Hindlimb muscle (tissue), 1 donor: ENCODE results near the gene KCNK5. TPM values are rescaled to one million over a fixed set of nuclear protein-coding genes. Genes with fewer than 3 reads are reported as not detected.
A peak's percentile ranks its signal among the peaks of the same experiment; 100 is the strongest.

Experiments
- DNase-seq: peaks from one replicate; pipeline ENCODE4 v3.0.0-alpha.2; 2013
- polyA plus RNA-seq: library from polyadenylated mRNA; unstranded; fragments of 120-200 nt; gene quantifications from one replicate; pipeline ENCODE4 v1.2.1, GENCODE V29; 2013; ENCODE audit not compliant: insufficient read length

The KCNK5 gene, protein sequence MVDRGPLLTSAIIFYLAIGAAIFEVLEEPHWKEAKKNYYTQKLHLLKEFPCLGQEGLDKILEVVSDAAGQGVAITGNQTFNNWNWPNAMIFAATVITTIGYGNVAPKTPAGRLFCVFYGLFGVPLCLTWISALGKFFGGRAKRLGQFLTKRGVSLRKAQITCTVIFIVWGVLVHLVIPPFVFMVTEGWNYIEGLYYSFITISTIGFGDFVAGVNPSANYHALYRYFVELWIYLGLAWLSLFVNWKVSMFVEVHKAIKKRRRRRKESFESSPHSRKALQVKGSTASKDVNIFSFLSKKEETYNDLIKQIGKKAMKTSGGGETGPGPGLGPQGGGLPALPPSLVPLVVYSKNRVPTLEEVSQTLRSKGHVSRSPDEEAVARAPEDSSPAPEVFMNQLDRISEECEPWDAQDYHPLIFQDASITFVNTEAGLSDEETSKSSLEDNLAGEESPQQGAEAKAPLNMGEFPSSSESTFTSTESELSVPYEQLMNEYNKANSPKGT
- 1.1 TPM for polyA plus RNA-seq

DNA sequence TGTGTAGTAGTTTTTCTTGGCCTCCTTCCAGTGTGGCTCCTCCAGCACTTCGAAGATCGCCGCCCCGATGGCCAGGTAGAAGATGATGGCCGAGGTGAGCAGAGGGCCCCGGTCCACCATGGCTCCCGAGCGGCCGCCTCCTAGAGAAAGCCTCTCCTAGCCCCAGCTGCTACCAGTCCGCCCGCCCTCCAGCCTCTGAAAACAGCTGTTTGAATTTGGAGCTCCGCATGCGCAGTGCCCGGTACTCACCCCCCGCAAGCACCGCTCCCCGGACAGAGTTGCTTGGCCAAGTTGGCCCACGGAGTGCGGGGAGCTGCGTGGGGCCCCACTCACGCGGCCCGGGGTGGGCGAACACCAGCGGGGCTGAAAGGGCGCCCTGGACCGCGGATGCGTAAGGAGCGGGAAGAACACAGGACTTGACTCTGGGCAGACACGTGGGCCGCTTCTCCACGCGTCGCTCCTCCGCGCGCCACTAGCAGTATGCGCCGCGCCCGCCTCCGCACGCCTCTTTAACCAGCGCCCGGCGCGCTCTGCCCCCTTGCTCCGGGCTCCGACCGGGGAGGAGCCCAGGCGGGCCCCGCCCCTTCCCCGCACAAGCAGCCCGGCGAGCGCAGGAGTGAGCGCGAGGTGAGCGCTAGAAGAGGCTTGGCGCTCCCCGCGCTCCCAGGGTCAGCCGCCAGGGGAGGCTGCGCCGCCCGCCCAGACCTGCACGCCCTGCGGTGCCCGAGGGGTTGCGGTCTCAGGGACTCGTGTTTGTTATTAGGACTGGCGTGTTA is at the start of gene KCNK5:
KCNK5 (minus strand) TSS at position 484 of the 776 bp plus-strand sequence; CDS start at position 120, 364 bp downstream.
- peak; percentile 55 for DNase-seq

DNA sequence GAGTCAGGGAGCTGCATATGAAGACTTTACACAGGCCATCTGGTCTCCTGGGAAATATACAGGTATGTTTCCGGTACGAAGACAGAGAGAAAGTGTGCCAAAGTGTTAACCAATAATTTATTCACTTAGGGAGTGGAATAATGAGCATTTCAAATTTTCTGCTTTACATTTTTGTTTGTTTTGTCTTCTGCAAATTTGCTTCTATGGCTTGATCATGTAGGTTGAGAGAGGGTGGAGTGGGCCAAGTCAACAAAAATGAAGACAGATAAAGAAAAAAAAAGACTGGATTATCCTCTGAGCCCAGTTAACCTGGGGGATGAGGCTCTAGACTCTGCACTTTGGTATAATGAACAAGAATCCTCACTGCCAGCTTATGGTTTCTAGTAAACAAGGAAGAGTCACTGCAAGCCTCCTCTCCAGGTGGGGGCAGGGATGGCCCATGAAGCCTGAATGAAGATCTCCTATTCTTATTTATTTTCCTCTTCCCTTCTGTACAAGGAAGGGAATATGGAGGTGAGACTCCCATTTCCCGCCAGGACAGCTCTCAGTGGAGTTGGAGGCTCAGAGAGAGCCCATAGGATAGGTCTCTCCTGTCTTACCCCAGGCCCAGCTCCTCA is 47.2 kb upstream of the KCNK5 start:
- no peak for DNase-seq

DNA sequence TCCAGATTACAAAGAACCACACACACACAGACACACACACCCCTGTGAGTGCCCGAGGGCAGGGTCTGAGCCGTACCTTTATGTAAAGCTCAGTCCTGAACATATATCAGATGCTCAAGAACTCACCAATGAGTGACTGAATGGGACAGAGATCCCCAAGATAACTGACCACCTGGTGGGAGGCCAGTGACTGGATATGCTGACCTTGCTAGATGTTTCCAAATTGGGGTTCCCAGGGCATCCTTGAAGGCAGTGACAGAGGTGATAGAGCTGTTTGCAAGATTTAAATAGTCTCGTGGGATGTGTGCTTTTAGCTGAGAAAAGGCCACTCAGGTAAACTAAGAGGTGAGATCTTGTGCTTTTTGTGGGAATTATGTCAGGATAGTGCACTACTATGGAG is 45.6 kb upstream of the KCNK5 start:
- DNase-seq = no peak

DNA sequence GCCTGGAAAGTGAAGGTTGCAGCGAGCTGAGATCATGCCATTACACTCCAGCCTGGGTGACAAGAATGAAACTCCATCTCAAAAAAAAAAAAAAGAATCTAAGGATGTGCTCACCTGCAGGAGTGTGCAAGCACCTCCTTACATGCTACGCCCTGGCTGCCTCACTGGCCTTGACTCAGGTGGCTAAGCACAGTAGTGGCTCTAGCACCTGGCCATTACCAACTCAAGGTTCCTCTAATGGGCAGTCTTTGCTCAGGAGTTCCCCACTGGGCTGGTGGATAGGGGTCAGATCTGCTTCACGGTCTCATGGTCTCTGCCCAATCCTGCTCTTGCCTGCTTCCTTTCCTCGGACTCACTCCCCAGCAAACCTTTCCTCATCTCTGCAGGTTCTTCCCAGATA is 45.2 kb upstream of the KCNK5 start:
- DNase-seq = no peak

DNA sequence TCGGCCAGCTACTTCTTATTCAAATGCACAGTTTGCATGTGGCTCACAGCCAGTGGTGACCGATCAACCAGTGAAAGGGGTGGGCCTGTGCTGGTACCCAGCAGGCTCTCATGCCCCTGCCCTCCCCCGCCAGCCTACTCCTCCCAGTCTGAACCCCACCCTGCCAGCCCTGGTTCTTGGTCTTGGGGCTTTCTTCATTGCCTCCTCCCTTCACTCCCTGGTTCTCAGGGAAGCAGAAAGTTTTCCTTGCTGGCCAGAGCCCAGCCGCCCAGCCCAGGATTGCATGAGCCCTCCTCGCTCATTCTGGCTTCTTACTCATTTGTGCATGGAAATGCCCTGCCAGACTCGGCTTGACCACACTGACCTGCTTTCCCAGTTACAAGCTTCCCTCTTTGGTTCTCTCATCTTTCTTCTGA is 44.1 kb upstream of the KCNK5 start:
- DNase-seq = no peak

DNA sequence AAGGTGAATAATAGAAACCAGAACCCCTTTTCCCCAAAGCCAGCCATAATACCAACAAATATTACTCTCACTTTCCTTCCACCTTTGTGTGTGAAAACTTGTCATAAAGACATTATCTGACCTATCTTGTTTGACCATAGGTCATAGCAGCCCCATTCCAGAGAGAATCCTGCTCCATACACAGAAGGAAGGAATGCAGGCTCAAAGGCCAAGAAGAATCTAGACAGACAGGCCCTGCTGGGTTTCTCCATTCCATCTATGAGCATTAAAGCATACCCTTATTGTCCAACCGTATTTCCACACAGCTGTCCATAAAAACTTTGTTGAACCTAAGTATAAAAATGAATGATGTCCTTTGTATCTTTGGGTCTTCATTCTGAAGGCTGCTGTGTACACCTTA is 40.7 kb upstream of the KCNK5 start:
- no peak for DNase-seq

DNA sequence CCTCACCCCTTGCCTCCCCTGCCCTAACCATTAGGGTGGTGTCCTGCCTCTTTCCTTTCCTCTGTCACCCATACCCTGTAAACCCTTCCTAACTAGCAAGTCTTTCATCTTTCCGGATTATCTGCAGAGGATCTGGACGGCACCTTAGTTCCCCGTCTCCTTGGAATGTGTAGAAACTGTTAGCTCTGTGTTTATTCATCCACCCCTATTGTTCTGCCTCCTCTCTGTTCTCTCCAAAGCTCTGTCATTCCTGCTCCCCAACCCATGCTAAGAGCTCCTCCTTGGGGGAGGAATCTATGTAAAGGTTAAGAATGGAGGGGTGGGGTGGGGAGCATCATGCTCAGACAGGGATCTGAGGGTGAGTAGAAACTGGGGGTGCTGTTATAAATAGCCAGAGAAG is 39.4 kb upstream of the KCNK5 start:
- DNase-seq = no peak

DNA sequence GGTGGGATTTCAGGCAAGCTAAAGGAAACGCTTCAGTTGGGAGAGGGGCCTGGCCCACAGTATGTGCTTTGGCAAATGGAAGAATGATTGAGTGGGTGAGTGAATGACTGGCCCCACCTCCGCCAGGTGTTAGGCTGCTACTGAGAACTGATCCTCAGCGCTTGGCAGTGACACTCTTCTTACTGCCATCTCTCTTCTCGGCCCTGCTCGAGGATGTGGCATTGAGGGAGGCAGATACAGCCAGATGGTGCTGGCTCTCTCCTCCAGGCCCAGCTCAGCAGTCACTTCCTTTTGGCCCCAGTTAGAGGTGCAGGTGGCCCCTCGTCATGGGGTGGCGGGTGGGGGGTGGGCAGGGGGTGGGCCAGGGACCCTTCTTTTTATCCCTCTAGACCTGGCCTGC is 38.9 kb upstream of the KCNK5 start:
- no peak for DNase-seq

DNA sequence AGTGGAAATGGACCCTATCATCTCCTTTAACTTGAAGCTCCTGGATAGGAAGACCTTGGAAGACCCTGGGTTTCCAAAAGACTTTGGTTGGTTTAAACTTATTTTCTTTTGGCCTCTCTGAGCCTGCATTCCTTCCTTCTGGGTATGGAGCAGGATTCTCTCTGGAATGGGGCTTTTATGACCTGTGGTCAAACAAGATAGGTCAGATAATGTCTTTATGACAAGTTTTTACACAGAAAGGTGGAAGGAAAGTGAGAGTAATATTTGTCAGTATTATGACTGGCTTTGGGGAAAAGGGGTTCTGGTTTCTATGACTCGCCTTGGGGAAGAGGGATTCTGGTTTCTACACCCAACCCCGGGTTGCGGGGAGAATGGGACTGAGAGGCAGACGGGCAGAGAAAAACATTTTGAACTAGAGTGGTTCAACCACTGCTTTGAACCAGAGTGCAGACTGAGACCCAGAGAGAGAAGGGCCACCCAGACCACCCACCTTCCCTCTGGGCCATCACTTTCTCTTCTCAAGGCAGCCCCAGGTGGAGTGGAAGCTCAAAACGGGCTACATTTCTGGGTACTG is 37.6 kb upstream of the KCNK5 start:
- DNase-seq = no peak

DNA sequence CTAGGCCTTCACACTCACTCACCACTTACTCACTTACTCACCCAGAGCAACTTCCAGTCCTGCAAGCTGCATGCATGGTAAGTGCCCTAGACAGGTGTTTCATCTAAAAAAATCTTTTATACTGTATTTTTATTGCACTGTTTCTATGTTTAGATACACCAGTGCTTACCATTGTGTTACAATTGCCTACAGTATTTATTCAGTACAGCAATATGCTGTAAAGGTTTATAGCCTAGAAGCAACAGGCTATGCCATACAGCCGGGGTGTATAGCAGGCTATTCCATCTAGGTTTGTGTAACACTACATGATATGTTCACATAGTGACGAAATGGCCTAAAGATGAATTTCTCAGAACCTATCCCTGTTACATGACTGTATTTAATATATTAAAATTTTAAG is 37.1 kb upstream of the KCNK5 start:
- no peak for DNase-seq

DNA sequence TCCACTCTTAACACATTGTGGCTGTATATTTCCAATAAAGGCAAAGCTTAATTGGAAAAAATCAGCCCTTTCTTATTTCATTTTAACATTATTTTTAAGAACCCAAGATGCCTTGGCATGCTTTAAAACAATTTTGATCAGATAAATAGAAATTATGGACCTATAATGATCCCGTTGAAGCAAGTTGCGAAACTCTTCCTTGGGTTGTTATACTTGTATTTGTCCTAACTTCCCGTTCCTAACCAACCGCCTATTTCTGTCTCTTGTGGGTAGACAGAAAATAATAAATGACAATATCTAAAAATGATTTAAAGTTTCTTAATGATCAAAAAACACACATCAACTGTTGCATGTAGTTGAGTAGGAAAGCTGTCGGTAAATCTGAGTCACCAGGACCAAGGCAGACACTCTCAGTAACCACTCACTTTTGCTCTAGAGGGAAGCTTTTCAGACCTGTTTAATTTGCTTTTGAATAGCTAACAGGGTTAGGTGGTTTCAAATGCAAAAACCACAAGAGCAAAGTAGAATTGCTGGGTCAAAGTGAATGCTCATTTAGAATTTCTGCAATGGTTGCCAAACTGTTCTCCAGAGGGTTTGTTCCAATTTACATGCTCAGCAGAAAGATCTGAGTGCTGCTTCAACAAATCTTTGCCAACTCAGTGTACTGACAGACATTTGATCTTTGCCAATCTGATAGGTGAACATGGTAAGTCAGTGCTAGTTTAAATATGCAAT is 34.2 kb upstream of the KCNK5 start:
- DNase-seq = no peak

DNA sequence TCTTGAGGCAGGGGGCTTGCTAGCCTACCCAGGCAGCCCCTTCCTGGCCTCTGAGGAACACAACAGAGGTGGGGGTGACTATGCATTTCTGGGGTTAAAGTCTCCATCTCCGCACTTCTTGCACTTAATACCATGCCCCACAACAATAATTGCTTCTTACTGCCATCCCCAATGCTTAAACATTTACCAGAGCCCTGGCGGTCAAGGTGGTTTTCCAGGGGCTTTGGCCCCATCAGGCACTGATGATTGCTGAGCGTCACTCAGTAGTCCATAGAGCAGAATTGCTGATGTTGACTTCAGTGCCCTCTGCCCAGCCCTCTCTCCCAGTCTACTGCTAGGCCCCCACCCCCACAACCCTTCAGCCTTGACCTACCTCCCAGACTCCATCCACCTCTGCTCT is 32.5 kb upstream of the KCNK5 start:
- DNase-seq = no peak

DNA sequence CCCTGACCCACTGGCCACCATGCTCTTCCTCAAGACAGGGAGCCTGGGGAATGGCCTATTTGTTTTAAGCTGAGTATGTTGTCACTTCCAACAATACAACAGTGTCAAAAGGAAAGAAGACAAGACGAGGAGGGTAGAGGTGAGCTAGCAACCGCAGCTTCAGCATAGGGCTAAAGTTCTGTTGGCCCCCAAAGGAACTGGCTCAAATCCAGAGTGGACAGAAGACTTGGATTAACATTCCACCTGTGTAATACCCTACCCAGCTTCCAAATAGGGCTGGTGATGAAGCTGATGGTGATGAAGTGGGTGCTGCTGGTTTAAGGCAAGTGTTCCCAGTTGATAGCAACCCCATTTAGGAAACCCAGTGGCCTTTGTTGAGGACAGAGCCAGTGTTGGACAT is 31.7 kb upstream of the KCNK5 start:
- no peak for DNase-seq

DNA sequence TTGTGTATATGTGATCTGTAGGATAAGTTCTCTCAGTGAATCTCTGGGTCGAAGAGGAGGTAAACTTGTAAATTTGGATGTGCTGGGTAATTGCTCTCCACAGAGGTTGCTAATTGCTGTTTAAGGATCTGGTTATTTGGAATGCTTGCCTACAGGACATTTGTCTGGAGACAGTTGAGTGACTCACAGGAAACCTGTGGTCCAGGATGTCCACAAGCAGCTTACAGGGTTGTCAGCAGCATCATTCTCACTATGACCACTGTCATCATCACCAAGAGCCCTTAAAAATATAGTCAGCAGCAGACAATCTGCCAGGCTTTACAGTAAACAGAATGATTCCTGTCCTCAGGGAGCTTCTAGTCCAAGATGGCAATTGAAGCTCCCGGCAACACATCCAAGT is 31.2 kb upstream of the KCNK5 start:
- no peak for DNase-seq

DNA sequence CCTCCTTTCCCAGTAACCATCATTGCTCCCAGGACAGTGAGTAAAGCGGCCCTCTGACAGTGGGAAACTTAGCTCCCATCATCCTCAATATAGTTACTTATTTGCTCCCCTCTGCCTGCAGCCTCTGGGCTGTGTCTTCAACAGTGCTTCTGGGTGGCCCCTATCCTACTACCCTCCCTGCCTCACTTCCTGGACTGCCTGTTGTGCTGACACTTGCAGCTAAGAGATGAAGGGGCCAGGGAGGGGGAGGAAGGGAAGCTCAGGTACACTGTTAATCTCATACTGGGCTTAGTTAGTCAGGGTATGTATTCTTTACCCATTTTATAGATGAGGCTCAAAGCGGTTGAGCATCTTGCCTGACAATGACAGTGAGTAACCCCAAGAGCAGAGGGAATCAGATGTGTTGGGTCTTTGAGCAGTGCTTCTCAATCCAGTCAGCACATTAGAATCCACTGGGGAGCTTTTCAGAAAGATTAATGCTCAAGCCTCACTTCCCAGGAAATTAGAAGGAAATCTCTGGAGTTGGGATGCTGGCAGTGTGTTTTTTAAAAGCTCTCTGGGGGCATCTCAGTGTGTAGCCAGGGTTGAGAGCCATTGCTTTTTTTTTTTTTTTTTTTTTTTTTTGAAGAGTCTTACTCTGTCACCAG is 27.1 kb upstream of the KCNK5 start:
- no peak for DNase-seq

DNA sequence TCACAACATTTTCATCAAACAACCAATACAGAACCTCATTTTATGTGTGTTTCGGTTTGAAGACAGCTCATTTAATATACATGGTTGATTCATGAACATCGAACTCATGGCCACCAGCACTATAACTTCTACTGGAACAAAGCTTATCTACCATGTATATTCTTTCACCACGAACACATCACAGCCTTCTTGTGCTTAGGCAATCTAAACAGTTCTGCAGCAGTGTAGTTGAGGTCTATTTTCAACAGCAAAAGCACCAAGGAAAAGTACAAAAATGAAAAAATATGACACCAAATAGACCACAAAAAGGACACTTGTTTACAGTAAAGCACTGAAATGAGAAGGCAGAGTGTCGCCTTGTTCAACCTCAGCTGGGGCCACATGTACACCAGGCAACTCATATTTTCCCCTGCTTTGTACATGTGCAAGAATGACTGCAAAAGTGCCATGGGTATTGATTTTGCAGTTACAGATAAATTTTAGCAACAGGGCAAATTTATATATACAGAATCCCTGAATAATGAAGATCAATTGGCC is 25.8 kb upstream of the KCNK5 start:
- DNase-seq = no peak

DNA sequence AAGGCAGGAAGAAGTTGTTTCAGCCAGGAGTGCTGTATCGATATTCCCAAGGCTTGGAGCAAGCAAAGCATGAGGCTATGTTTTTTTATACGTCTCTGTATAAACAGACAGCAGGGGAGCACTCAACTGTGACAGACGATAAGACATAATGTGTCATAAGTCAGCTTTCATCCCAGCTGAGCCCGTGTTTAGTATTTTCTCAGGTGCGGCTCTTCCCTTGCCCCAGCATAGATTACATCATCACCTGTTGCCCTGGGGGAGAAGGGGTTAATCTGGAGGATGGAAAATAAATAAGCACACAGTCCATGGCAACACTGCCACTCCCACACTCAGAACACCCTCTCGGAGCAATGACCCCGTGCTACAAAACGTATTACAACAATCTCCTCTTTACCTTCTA is 22.1 kb upstream of the KCNK5 start:
- no peak for DNase-seq

DNA sequence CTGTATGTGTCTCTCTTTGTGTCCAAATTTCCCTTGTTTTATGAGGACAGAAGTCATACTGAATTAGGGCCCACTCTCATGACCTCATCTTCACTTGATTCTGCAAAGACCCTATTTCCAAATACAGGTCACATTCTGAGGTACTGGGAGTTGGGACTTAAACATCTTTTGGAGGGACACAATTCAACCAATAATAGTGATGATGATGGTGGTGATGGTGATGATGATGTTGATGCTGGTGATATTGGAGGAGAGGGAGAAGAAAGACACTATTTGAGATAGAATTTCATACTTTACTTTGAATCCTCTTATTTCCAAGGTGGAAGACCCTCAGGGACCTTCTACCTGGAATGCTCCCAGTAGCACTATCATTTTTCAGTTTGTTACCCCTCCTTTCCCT is 21.2 kb upstream of the KCNK5 start:
- DNase-seq = no peak

DNA sequence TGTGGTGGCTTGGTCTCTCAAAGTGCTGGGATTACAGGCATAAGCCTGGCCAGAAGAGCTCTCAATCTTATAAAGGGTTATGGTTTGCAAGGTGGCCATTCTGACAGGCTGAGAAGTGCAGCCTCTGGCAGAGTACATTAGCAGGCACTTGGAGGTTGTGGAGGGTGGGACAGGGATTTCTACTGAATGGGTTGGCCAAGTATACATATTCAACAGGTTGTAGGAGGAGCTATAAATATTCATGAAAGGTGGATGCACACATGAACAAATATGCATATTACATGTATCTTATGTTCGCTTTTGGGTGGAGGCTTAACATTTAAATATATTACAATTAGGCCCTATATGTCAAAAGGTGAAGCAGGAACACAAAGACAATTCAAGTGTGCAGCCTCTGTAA is 20.0 kb upstream of the KCNK5 start:
- DNase-seq = no peak

DNA sequence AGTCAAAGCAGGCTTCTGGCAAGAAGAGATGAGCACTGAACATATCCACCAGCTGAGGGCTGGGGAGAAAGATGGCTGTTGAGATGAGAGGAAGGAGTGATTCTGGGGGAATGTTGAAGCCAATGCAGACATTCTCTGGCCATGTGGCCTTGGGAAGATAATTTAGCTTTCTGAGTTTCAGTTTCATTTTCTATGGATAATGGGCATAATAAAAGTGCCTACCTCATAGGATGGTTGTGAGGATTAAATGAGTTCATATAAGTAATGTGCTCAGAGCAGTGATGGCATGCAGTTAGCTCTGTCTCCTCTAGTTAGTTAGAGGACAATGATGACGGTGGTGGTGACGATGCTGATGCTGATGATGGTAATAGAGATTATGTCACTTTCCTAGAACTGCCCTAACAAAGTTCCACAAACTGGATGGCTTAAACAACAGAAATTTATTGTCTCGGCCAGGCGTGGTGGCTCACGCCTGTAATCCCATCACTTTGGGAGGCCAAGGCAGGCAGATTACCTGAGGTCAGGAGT is 18.5 kb upstream of the KCNK5 start:
- no peak for DNase-seq

DNA sequence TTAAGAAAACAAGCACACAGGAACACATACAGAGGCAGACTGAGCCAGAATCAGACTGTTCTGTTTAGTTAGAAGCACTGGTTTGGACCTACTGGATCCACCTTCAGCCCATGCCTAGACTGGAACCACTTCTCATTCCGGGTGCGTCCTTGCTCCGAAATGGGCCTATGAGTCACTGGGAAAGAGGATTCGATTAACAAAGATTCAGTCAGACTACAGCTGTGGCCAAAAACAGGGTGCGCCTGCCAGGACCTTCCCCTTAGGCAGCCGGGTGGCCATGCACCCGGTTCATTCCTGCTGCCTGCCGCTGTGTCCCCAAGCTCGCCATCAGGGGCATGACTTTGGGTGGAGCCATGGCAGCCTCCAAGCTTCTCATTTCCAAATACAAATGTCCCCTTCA is 14.5 kb upstream of the KCNK5 start:
- no peak for DNase-seq
